ENCODE results near the gene HCAR1. TPM values are rescaled to one million over a fixed set of nuclear protein-coding genes. Genes with fewer than 3 reads are reported as not detected.

HCAR1 gene
- total RNA-seq, 4 donors from 2014 or later, result 4.0 to 7.7 (median 4.8) TPM

DNA sequence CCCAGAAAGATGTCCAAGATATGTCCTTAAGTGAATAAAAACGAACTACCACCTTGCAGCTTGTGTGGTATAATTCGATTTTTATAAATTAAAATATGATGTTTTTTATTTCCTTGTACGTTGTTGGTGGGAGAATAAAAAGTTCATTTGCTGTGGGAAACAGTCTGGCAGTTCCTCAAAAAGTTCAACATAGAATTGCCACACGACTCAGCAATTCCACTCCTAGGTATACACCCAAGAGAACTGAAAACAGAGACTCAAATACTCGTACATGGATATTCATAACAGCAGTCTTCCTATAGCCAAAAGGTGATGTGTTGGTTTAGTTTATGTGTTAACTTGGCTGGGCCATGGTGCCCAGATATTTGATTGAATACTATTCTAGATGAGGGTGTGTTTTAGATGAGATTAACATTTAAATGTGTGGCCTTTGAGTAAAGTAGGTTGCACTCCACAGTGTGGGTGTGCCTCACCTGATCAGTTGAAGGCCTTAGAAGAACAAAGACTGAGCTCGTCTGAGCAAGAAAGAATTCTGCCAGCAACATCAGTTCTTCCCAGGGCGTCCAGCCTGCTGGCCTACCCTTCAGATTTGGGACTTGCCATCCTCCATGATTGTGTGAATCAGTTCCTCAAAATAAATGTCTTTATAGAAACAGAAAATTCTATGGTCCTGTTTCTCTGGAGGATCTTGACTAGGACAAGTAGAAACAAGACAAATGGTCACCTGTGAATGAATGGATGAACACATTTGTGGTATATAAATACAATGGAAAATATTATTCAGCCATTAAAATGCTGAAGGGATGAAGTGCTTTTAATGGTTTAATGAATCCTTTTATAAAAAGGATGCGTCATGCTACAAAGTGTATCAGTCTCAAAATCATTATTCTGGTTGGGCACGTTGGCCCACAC, 16.8 kb upstream of the HCAR1 start:
- TF ChIP-seq, protein P1, sequence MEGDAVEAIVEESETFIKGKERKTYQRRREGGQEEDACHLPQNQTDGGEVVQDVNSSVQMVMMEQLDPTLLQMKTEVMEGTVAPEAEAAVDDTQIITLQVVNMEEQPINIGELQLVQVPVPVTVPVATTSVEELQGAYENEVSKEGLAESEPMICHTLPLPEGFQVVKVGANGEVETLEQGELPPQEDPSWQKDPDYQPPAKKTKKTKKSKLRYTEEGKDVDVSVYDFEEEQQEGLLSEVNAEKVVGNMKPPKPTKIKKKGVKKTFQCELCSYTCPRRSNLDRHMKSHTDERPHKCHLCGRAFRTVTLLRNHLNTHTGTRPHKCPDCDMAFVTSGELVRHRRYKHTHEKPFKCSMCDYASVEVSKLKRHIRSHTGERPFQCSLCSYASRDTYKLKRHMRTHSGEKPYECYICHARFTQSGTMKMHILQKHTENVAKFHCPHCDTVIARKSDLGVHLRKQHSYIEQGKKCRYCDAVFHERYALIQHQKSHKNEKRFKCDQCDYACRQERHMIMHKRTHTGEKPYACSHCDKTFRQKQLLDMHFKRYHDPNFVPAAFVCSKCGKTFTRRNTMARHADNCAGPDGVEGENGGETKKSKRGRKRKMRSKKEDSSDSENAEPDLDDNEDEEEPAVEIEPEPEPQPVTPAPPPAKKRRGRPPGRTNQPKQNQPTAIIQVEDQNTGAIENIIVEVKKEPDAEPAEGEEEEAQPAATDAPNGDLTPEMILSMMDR (IDR thresholded peaks at IDR 0.05; ENCODE audit: low read depth), result no peak

DNA sequence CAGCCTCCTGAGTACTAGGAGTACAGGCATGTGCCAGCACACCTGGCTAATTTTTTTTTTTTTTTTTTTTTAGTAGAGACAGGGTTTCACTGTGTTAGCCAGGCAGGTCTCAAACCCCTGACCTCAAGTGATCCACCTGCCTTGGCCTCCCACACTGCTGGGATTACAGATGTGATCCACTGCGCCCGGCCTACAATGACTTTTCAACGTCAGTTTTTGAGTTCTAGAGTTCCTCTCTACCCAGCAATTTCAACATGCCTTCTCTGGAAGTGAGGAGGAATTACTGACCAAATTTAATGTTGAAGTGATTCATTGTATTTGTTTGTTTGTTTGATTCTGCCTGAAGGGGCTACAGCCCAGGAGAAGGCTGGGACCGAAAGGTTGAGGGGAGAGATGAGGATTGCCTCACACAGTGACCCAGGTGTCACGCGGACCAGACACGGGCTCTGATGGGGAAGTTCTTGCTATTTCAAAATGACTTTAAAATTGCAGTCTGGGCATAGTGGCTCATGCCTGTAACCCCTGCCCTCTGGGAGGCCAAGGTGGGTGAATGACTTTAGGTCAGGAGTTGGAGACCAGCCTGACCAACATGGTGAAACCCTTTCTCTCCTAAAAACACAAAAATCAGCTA, 13.4 kb upstream of the HCAR1 start:
- TF ChIP-seq, protein P1 (IDR thresholded peaks at IDR 0.05; ENCODE audit: low read depth), result no peak

DNA sequence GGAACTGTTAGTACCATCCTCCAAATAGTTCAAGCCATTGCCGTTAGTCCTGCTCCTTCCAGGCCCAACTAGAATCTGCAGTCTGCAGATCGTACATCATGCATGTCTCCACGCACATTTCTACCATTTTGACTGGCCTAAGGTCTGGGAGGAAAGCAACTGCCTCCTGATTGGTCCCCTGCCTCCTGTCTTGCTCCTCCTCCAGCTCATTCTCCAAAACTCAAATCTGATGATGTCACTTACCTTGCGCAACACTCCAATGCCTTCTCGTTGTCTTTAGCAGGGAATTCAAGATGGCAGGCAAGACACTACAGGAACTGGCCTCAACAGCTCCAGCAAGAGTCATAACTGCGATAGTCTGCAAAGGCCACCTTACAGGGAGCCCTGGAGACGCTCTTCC, 9.7 kb upstream of the HCAR1 start:
- TF ChIP-seq, protein P1 (IDR thresholded peaks at IDR 0.05; ENCODE audit: low read depth), result no peak

DNA sequence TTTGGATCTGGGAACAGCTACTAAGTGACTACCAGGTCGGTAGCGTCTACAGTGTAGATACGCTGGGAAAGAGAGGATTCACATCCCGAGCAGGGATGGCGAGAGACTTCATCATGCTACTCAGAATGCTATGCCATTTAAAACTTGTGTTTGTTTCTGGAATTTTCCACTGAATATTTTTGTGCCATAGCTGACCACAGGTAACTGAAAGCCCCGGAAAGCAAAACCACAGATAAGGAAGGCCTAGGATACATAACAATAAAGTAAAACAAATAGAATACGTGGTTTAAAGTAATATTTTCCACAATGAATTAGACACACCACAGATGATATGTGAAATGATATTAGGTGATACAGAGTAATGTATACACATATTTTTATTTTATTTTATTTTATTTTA, 7.9 kb upstream of the HCAR1 start:
- TF ChIP-seq, protein P1 (IDR thresholded peaks at IDR 0.05; ENCODE audit: low read depth), result no peak

DNA sequence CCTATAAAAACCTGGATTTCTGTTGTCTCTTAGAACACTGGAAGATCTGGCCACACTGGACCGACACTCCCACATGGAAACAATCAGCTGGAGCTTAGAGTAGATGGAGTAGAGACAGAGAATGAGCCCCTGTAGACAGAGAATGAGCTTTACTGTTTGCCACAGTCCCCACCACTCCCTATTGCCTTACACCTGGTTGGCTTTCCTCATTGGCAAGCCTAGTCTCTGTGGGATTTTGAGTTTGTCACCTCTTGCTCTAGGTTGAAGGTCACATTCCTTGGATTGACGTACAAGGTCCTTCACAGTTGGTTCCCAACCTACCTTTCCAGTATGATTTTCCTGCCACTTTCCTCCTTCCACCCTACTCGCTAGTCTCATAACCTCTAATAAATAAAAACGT, 2.0 kb upstream of the HCAR1 start:
- TF ChIP-seq, protein P1 (IDR thresholded peaks at IDR 0.05; ENCODE audit: low read depth), result no peak

DNA sequence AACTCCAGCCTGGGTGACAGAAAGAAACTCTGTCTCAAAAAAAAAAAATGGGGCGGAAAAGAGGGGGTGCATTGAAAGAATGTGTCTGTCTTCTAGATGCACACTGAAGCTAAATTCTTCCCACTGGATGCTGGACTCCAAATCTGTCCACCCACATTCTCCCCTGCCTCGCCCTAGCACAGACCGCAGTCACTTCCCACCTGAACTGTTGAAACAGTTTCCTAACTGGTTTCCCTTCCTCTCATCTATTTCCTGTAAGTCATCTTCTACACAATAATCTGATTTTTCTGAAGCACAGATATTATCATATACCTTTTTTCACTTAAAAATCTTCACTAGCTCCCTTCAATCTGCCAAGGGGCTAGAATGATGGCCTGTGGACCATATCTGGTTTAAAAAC, 1.5 kb upstream of the HCAR1 start:
- TF ChIP-seq, protein P1 (IDR thresholded peaks at IDR 0.05; ENCODE audit: low read depth), result no peak

DNA sequence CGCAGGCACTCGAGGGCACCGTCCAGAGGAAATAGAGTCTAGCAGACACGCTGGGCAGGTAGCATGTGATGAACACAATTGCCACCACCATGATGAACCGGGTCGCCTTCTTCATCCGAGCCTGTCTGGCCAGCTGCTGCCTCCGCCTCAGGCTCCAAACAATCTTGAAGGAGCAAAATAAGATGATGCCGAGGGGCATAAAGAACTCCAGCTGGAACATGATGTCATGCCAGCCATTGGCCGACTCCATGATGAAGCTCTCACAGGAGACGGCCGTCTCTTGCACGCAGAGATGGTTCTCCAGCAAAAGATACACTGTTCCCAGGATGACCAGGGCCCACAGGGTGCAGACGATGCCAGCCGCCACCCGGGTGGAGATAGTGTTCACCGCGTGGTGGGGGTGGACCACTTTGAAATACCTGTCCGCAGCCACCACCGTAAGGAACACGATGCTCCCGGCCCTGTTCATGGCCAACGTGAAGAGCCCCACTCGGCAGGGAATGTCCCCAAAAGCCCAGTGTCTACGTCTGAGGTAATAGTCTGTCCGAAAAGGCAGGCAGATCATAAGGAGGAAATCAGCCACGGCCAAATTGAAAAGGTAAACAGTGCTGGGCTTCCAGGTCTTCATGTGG, 945 bp downstream of the HCAR1 start:
- TF ChIP-seq, protein P1 (IDR thresholded peaks at IDR 0.05; ENCODE audit: low read depth), result no peak

Data from subcutaneous adipose tissue (tissue), 4 donors.